Measurements from ENCODE around the gene MORC3. TPM values are rescaled to one million over a fixed set of nuclear protein-coding genes. Genes with fewer than 3 reads are reported as not detected.
"Not testable (repeated sequence)": the region's sequence is repeated elsewhere in the genome, so short reads cannot be mapped to it uniquely, and the experiment has no call there.

MORC3 gene
- total and polyA plus RNA-seq, 3 donors from 2014 or later: 21.4 to 48.0 (median 45.6) TPM

DNA sequence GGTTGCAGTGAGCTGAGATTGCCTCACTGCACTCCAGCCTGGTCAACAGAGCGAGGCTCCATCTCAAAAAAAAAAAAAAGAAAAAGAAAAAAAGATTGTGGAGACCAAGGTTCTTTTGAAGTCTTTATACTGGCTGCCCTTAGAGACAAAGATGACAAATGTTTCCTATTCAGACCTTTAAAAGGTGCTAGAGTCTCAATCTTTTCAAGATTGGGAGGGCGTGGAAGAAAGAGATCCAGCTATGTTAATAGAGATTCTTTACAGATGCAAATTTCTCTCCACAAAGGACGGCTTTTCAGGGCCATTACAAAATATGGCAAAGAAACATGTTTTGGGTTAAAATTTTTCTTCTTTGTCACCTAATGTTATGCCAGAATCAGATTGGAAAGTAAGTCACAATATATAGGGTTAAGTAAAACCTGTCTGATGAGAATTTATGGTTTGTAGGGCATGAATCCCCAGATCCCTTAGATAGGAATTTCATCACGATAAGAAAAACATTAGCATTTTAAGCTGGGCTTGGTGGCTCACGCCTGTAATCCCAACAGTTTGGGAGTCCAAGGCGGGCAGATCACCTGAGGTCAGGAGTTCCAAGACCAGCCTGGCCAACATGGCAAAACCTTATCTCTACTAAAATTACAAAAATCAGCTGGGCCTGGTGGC lies 13.0 kb upstream of the MORC3 start:
- no peak for DNase-seq
- no peak for TF ChIP-seq POLR2A (IDR thresholded peaks at IDR 0.05)
- TF ChIP-seq, protein P1, sequence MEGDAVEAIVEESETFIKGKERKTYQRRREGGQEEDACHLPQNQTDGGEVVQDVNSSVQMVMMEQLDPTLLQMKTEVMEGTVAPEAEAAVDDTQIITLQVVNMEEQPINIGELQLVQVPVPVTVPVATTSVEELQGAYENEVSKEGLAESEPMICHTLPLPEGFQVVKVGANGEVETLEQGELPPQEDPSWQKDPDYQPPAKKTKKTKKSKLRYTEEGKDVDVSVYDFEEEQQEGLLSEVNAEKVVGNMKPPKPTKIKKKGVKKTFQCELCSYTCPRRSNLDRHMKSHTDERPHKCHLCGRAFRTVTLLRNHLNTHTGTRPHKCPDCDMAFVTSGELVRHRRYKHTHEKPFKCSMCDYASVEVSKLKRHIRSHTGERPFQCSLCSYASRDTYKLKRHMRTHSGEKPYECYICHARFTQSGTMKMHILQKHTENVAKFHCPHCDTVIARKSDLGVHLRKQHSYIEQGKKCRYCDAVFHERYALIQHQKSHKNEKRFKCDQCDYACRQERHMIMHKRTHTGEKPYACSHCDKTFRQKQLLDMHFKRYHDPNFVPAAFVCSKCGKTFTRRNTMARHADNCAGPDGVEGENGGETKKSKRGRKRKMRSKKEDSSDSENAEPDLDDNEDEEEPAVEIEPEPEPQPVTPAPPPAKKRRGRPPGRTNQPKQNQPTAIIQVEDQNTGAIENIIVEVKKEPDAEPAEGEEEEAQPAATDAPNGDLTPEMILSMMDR (IDR thresholded peaks at IDR 0.05): no peak
- Histone ChIP-seq H3K27me3 (no peaks in the 10 kb centered on the region), H3K36me3 (ENCODE audit: low read depth, missing control alignments) (no peaks in the 10 kb centered on the region), H3K9me3 (no peaks in the 10 kb centered on the region), H3K27ac (no peak overlapping the region), H3K4me1 (no peaks in the 10 kb centered on the region), H3K4me3 (no peak overlapping the region)
- 87 to 94% methylated on average over 6 of the region's 6 CpGs for WGBS, 2 donors
- intact Hi-C loops (cut with DNase I; ENCODE audit: low total_unique reads): no loop called here

- DNase-seq: no peak
- Histone ChIP-seq H3K9me3 (no peaks in the 10 kb centered on the region), H3K27me3 (no peaks in the 10 kb centered on the region), H3K4me3 (no peak overlapping the region), H3K27ac (no peak overlapping the region), H3K4me1 (no peaks in the 10 kb centered on the region), H3K36me3 (ENCODE audit: low read depth, missing control alignments) (no peaks in the 10 kb centered on the region)
- no peak for TF ChIP-seq POLR2A (IDR thresholded peaks at IDR 0.05)
- TF ChIP-seq, protein P1 (IDR thresholded peaks at IDR 0.05): no peak
- intact Hi-C loops (cut with DNase I; ENCODE audit: low total_unique reads): no loop called here
- WGBS, 2 donors: 78 to 85% methylated on average over 7 of the region's 7 CpGs
Measured at GRCh38 chr21:36310016-36310415, 10.0 kb upstream of the MORC3 start.

- WGBS, 2 donors: 81 to 87% methylated on average over 2 of the region's 2 CpGs
Measured at GRCh38 chr21:36313446-36313845, 6.6 kb upstream of the MORC3 start.

GRCh38 chr21:36316045-36316444 lies 4.0 kb upstream of the MORC3 start:
- DNase-seq; H3K36me3 ChIP-seq (ENCODE audit: low read depth, missing control alignments); H3K27me3 ChIP-seq; H3K4me1 ChIP-seq; intact Hi-C loops (cut with DNase I; ENCODE audit: low total_unique reads); H3K27ac ChIP-seq; H3K9me3 ChIP-seq; H3K4me3 ChIP-seq: not testable (repeated sequence)
- 80% methylated on average over 3 of the region's 3 CpGs; no CpG with 5 or more reads in 1 of the 2 donors for WGBS, 2 donors

More at GRCh38 chr21:36313446-36313845, 6.6 kb upstream of the MORC3 start:
- H3K4me3 ChIP-seq; H3K36me3 ChIP-seq (ENCODE audit: low read depth, missing control alignments); intact Hi-C loops (cut with DNase I; ENCODE audit: low total_unique reads); DNase-seq; H3K27me3 ChIP-seq; H3K9me3 ChIP-seq; H3K27ac ChIP-seq; H3K4me1 ChIP-seq: not testable (repeated sequence)

DNA sequence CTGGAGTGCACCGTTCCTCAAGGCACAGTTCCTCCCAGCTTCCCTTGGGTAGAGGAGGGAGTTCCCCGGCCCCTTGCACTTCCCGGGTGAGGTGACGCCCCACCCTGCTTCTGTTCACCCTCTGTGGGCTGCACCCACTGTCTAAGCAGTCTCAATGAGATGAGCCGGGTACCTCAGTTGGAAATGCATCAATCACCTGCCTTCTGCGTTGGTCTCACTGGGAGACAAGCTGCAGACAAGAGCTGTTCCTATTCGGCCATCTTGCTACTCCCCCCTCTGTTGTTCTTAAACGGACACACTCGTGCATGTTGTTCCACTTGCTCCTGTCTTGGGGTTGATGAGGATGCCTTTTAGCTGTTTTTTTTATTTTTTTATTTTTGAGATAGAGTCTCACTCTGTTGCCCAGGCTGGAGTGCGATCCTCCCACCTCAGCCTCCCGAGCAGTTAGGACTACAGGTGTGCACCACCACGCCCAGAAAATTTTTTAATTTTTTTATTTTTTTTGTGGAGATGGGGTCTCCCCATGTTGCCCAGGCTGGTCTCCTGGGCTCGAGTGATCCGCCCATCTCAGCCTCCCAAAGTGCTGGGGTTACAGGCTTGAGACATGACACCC lies 3.0 kb upstream of the MORC3 start:
- TF ChIP-seq, protein P1 (IDR thresholded peaks at IDR 0.05): no peak
- no peak for TF ChIP-seq POLR2A (IDR thresholded peaks at IDR 0.05)
- Histone ChIP-seq H3K9me3 (no peaks in the 10 kb centered on the region), H3K4me1 (peaks cover 7% of the 10 kb centered on the region), H3K27ac (no peak overlapping the region), H3K36me3 (ENCODE audit: low read depth, missing control alignments) (no peaks in the 10 kb centered on the region), H3K4me3 (no peak overlapping the region), H3K27me3 (no peaks in the 10 kb centered on the region)
- 84 to 87% methylated on average over 12 to 14 of the region's 14 CpGs for WGBS, 2 donors
- no peak for DNase-seq
- intact Hi-C loops (cut with DNase I; ENCODE audit: low total_unique reads): no loop called here

DNA sequence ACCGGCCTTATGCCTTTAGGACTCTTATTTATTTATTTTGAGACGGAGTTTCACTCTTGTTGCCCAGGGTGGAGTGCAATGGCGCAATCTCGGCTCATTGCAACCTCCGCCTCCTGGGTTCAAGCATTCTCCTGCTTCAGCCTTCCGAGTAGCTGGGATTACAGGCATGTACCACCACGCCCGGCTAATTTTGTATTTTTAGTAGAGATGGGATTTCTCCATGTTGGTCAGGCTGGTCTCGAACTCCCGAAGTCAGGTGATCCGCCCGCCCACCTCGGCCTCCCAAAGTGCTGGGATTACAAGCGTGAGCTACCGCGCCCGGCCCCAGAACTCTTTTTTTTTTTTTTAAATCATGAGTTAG lies 611 bp upstream of the MORC3 start:
- H3K27me3 ChIP-seq; DNase-seq; intact Hi-C loops (cut with DNase I; ENCODE audit: low total_unique reads); H3K4me1 ChIP-seq; H3K9me3 ChIP-seq; H3K36me3 ChIP-seq (ENCODE audit: low read depth, missing control alignments): not testable (repeated sequence)
- peak overlapping the region; percentile 92 to 98 for H3K4me3 ChIP-seq
- 39 to 44% methylated on average over 16 to 17 of the region's 17 CpGs for WGBS, 2 donors
- H3K27ac ChIP-seq: peak overlapping the region; percentile 96 to 98

All from testis (tissue), 3 donors.